Activated B cell treated with CpG ODN at 0.5 μM for 24 hours (primary cell): ENCODE measurements around the gene IFITM5. TPM values are rescaled to one million over a fixed set of nuclear protein-coding genes. Genes with fewer than 3 reads are reported as not detected.
"Not testable (repeated sequence)": the region's sequence is repeated elsewhere in the genome, so short reads cannot be mapped to it uniquely, and the experiment has no call there.

ENCODE experiments used
- ATAC-seq: fragments of 200-7000 bp; cut with Tn5 transposase; one replicate; pipeline ENCODE4 v1.10.0; 2021; ENCODE audit warnings: low read depth, mild to moderate bottlenecking, moderate library complexity
- CTCF ChIA-PET: fragments of 350-600 bp; sonication (Branson Sonifier 250); formaldehyde crosslinking; loops from one replicate; lab custom pipeline; 2021; ENCODE audit warnings: antibody characterized with exemption; lab: Charles Lee
- POLR2A ChIA-PET: fragments of 350-600 bp; sonication (Branson Sonifier 250); formaldehyde crosslinking; loops from one replicate; lab custom pipeline; 2021; ENCODE audit warnings: antibody characterized with exemption; lab: Charles Lee
- DNase-seq: peaks from one replicate; pipeline ENCODE4 v3.0.0; 2022
- H3K27ac Mint-ChIP-seq: one replicate; pipeline ENCODE4 v1.8.0; 2020; ENCODE audit warnings: mixed read lengths
- H3K27me3 Mint-ChIP-seq: one replicate; pipeline ENCODE4 v1.8.0; 2021; ENCODE audit warnings: mixed read lengths
- H3K36me3 Mint-ChIP-seq: one replicate; pipeline ENCODE4 v1.8.0; 2021; ENCODE audit warnings: low read depth, mixed read lengths
- H3K4me1 Mint-ChIP-seq: one replicate; pipeline ENCODE4 v1.8.0; 2021; ENCODE audit warnings: mixed read lengths
- H3K4me3 Mint-ChIP-seq: one replicate; pipeline ENCODE4 v1.8.0; 2020; ENCODE audit warnings: mild to moderate bottlenecking, mixed read lengths
- H3K9me3 Mint-ChIP-seq: one replicate; pipeline ENCODE4 v1.8.0; 2020; ENCODE audit warnings: mixed read lengths
- intact Hi-C: fragments of 100-400 bp; cut with micrococcal nuclease; formaldehyde crosslinking; loops from one replicate; pipeline ENCODE4 v1.15.1; 2024
- total RNA-seq: library from RNA; stranded (reverse); gene quantifications from 2 replicates; pipeline ENCODE4 v1.2.3, GENCODE V29; 2022
- TF ChIP-seq, protein P1 (sequence below): fragments of 200-600 bp; IDR thresholded peaks from one replicate; pipeline ENCODE4 v1.8.0; 2022; ENCODE audit warnings: antibody characterized with exemption, mild to moderate bottlenecking

IFITM5 gene
- total RNA-seq, 1 donor from 2014 or later, result not detected

DNA sequence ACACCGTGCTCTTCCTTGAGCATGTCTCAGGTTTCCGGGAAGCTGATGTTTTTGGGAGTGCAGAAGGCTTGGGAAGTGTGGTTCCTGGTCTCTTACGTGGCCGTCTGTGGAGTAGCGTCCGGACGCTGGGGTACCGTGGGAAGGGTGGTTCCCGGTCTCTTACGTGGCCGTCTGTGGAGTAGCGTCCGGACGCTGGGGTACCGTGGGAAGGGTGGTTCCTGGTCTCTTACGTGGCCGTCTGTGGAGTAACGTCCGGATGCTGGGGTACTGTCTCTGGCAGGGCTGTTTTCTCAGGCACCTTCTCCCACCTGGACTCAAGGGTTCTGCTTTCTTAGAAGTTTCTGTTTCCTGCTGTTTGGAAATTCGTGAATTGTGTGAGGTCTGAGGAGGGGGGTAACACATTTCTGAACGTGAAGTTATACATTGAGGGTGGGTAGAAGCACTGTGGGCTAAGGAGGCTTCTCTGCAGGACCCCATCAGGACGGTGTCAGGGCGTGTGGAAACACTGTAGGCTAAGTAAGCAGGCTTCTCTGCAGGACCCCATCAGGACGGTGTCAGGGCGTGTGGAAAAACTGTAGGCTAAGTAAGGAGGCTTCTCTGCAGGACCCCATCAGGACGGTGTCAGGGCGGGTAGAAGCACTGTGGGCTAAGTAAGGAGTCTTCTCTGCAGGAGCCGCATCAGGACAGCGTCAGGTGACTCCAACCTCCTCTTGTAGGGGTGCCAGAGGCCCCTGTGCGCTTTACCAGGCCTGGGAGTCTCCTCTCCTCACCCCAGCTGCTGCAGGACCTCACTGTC is 26.7 kb upstream of the IFITM5 start:
- Mint-ChIP-seq H3K27ac (peak overlapping the region; percentile 92), H3K4me1 (peaks cover 46% of the 10 kb centered on the region), H3K4me3 (peak overlapping the region; percentile 46), H3K36me3 (no peaks in the 10 kb centered on the region), H3K27me3 (no peaks in the 10 kb centered on the region), H3K9me3 (no peaks in the 10 kb centered on the region)
- DNase-seq, result no peak
- intact Hi-C loops, result loop anchor here (2.0 kb wide), 2 partner anchors 13 to 23 kb away; no protein-coding TSS in a partner anchor
- CTCF ChIA-PET, result interaction anchor here (0.7 to 1.5 kb wide), 3 partner anchors 14 to 71 kb away, joined by 3 to 4 read pairs (median 3); no protein-coding TSS in a partner anchor
- POLR2A ChIA-PET, result interaction anchor here (0.6 to 2.0 kb wide), 7 partner anchors 9 to 118 kb away, joined by 3 to 25 read pairs (median 8); partner anchors contain the start of genes BET1L and RIC8A
- TF ChIP-seq, protein P1, sequence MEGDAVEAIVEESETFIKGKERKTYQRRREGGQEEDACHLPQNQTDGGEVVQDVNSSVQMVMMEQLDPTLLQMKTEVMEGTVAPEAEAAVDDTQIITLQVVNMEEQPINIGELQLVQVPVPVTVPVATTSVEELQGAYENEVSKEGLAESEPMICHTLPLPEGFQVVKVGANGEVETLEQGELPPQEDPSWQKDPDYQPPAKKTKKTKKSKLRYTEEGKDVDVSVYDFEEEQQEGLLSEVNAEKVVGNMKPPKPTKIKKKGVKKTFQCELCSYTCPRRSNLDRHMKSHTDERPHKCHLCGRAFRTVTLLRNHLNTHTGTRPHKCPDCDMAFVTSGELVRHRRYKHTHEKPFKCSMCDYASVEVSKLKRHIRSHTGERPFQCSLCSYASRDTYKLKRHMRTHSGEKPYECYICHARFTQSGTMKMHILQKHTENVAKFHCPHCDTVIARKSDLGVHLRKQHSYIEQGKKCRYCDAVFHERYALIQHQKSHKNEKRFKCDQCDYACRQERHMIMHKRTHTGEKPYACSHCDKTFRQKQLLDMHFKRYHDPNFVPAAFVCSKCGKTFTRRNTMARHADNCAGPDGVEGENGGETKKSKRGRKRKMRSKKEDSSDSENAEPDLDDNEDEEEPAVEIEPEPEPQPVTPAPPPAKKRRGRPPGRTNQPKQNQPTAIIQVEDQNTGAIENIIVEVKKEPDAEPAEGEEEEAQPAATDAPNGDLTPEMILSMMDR, result no peak
- ATAC-seq, result no peak

DNA sequence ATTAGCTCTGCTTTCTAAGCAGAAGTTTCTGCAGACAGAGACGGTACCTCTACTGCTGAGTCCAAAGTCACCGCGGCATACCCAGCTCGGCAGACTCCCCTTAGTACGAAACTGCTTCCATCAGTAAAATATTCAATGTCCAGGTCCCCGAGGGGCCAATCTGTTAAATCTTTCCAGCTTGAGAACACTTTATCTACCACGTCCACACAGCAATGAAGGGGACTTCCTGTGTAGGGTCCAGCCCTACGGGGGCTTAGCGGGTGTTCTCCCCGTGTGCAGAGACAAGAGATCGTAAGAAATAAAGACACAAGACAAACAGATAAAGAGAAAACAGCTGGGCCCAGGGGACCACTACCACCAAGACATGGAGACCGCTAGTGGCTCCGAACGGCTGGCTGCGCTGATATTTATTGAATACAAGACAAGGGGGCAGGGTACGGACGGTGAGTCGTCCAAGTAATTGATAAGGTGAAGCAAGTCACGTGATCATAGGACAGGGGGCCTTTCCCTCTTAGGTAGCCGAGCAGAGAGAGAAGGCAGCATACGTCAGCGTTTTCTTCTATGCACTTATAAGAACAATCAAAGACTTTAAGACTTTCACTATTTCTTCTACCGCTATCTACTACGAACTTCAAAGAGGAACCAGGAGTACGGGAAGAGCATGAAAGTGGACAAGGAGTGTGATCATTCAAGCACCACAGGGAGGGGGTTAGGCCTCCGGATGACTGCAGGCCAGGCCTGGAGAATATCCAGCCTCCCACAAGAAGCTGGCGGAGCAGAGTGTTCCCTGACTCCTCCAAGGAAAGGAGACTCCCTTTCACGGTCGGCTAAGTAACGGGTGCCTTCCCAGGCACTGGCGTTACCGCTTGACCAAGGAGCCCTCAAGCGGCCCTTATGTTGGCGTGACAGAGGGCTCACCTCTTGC is 25.5 kb upstream of the IFITM5 start:
- CTCF ChIA-PET, result interaction anchor here (0.7 to 1.5 kb wide), 2 partner anchors 15 to 72 kb away, joined by 3 to 4 read pairs; no protein-coding TSS in a partner anchor
- H3K9me3 Mint-ChIP-seq, ATAC-seq, DNase-seq, H3K4me3 Mint-ChIP-seq, H3K27me3 Mint-ChIP-seq, intact Hi-C loops, H3K36me3 Mint-ChIP-seq: not testable (repeated sequence)
- POLR2A ChIA-PET, result interaction anchor here (0.7 kb wide), 1 partner anchor 15 kb away, joined by 3 read pairs; no protein-coding TSS in a partner anchor
- H3K27ac Mint-ChIP-seq, result peak overlapping the region; percentile 53
- H3K4me1 Mint-ChIP-seq, result peaks cover 49% of the 10 kb centered on the region

DNA sequence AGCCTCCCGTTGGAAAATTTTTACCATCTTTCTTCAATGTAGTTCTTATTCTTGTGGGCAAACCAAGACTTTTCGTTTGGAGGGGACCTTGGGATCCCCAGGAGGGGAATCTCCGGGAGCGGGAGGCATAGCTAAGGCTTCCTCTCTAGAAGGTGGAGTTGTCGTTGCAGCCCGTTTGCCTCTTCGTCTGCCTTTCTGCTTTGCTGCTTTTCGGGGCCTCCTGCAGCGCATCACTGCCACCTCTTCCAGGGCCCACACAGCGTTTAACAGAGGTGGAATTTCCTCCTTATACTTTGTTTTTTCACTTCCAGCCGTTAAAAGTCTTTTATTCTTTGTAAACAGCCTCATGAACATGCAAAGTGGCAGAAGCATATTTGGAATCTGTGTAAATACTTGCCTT is 24.8 kb upstream of the IFITM5 start:
- intact Hi-C loops, result no loop called here

DNA sequence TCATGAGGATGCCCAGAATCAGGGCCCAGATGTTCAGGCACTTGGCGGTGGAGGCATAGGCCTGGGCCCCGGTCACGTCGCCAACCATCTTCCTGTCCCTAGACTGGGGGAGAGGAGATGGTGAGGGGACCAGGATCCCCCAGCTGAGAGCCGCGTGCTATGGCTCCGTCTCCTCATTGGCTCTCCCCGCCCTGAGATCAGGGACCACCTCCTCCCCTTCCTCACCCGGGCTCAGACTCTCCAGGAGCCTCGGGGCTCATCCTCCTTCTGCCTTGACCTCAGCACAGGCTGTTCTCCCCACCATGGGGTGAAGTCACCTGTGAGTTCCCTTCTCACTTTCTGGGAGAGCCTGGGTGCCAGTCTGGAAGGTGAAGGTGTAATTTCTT is 20.6 kb upstream of the IFITM5 start:
- H3K36me3 Mint-ChIP-seq, DNase-seq, ATAC-seq, CTCF ChIA-PET, intact Hi-C loops, H3K27me3 Mint-ChIP-seq, H3K27ac Mint-ChIP-seq, H3K9me3 Mint-ChIP-seq: not testable (repeated sequence)
- peaks cover 37% of the 10 kb centered on the region for H3K4me1 Mint-ChIP-seq
- H3K4me3 Mint-ChIP-seq, result peak overlapping the region; percentile 58
- POLR2A ChIA-PET, result interaction anchor here (0.6 kb wide), 1 partner anchor 52 kb away, joined by 3 read pairs; no protein-coding TSS in a partner anchor

More for the DNA sequence above, 24.8 kb upstream of the IFITM5 start:
- ChIA-PET POLR2A (interaction anchor here (0.7 kb wide), 1 partner anchor 16 kb away, joined by 3 read pairs; no protein-coding TSS in a partner anchor), CTCF (no interaction called here)
- no peaks in the 10 kb centered on the region for H3K27me3 Mint-ChIP-seq
- TF ChIP-seq, protein P1, result no peak
- no peaks in the 10 kb centered on the region for H3K36me3 Mint-ChIP-seq
- peaks cover 48% of the 10 kb centered on the region for H3K4me1 Mint-ChIP-seq
- H3K27ac Mint-ChIP-seq, result no peak overlapping the region
- no peaks in the 10 kb centered on the region for H3K9me3 Mint-ChIP-seq
- H3K4me3 Mint-ChIP-seq, result no peak overlapping the region
- DNase-seq, result no peak
- ATAC-seq, result no peak

DNA sequence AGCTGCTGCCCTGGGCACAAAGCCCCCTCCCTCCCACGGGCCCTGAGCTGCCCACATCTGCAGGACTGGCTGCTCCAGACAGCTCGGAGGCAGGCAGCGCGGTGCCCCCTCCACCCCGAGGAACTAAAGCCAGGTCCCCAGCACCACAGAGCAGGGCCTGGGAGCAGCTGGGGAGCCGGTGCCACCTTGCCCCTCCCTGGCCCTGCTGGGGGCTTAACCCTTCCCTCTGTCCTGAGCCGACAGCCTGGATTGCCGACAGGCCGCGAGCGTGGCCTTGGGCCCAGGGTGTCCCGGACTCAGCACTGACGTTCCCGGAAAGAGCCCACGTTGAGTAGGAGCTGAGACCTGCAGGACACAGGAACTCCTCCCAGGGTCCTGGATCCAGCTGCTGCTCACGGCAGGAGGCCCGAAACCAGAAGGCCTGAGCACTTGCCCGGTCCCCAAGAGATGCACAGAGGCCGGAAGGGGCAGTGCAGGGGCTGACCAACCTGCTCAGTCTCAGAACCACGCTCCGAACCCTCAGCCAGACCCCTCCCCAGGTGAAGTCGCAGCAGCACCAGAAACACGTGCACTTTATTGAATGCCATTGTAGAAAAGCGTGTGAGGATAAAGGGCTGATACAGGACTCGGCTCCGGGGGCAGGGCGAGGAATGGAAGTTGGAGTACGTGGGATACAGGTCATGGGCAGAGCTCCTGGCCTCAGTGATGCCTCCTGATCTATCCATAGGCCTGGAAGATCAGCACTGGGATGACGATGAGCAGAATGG is 20.0 kb upstream of the IFITM5 start:
- H3K4me3 Mint-ChIP-seq, result peak overlapping the region; percentile 58
- H3K36me3 Mint-ChIP-seq, CTCF ChIA-PET, H3K9me3 Mint-ChIP-seq, H3K27me3 Mint-ChIP-seq, intact Hi-C loops, DNase-seq: not testable (repeated sequence)
- H3K4me1 Mint-ChIP-seq, result peaks cover 39% of the 10 kb centered on the region
- peak; percentile 9 for ATAC-seq
- POLR2A ChIA-PET, result interaction anchor here (0.6 kb wide), 1 partner anchor 52 kb away, joined by 3 read pairs; no protein-coding TSS in a partner anchor
- peak overlapping the region; percentile 30 for H3K27ac Mint-ChIP-seq

DNA sequence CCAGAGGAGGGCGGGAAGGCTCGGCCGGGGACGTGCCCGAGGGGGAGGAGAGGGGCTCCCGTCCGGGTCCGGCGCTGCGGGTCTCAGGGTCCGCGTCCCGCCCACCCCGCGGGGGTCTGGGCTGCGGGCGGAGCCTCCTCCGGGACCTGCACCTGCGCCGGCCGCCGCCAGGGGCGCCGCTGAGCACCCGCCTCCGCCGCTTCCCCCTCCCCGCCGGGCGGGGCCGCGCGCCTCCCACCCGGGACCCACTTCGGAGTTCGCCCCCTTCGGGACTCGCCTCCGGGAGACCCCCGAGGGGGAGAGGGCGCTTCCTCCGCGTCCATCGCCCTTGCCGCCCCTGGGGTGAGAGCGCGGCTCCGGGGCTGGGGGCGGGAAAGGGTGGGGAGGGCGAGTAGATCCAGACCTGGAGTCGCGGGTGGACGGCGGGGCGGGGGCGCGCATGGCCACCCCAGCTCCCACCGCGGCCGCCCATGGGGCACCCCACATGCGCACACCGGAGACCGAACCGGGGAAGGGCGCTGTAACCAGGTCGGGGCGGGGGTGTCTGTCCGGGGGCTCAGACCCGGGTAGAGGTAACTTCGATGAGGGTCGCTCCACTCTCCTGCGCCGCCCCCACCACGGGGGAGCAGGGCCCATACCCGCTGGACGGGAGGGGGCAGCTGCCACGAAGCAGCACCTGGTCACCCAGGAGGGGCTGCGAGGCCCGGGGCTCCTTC is 19.2 kb upstream of the IFITM5 start:
- H3K36me3 Mint-ChIP-seq, DNase-seq, H3K27me3 Mint-ChIP-seq, H3K27ac Mint-ChIP-seq, H3K4me3 Mint-ChIP-seq, H3K9me3 Mint-ChIP-seq, intact Hi-C loops: not testable (repeated sequence)
- ATAC-seq, result peak; percentile 83
- CTCF ChIA-PET, result interaction anchor here (3.1 kb wide), 1 partner anchor 12 kb away, joined by 27 read pairs; the partner anchor contains the start of gene IFITM2
- H3K4me1 Mint-ChIP-seq, result peaks cover 46% of the 10 kb centered on the region
- POLR2A ChIA-PET, result interaction anchor here (1.3 to 2.3 kb wide), 3 partner anchors 10 to 37 kb away, joined by 3 to 22 read pairs (median 12); partner anchors contain the start of gene IFITM2

DNA sequence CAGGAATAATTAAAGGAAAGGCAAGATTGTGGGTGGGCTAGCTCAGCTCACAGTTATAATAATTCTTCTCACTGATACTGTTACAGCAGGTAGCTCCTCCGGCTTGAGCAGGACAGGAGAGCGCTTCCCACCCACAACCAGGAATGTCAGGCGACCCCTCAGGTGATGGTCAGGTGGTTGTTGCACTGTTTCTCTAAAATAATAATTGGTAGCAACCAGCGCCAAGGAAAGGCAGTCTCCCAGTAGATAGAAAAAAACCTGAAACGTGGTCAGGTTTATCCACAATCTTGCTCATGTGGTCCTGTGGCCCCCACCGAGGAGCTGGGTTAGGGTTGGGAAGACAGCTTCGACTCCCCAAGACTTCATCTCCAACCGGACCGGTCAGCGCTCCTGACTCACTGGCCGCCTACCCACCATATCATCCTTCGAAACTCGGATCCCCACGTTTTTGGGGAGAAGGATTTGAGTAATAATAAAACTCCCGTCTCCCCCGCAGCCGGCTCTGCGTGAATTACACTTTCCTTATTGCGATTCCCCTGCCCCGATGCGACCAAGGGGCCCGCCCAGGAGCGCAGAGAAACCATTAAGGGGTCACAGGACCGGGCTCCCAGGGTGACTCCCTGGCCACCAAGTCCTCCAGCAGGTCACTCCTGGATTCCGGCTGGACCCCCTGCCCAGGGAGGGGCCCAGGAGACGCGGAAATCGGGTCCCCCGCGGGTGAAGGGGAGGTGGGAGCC is 18.5 kb upstream of the IFITM5 start:
- ChIA-PET POLR2A (interaction anchor here (0.5 to 2.3 kb wide), 10 partner anchors 9 to 130 kb away, joined by 3 to 22 read pairs (median 4); partner anchors contain the start of genes BET1L, IFITM2, PSMD13 and RIC8A), CTCF (interaction anchor here (1.0 to 3.1 kb wide), 4 partner anchors 9 to 67 kb away, joined by 3 to 27 read pairs (median 6); partner anchors contain the start of gene IFITM2)
- H3K27me3 Mint-ChIP-seq, H3K36me3 Mint-ChIP-seq, DNase-seq, ATAC-seq, H3K9me3 Mint-ChIP-seq: not testable (repeated sequence)
- intact Hi-C loops, result loop anchor here (1.0 kb wide), 1 partner anchor 9 kb away; no protein-coding TSS in a partner anchor
- H3K4me3 Mint-ChIP-seq, result peak overlapping the region; percentile 58
- H3K4me1 Mint-ChIP-seq, result peaks cover 53% of the 10 kb centered on the region
- H3K27ac Mint-ChIP-seq, result peak overlapping the region; percentile 68
